ENCODE results near the gene ASTN2.

DNA sequence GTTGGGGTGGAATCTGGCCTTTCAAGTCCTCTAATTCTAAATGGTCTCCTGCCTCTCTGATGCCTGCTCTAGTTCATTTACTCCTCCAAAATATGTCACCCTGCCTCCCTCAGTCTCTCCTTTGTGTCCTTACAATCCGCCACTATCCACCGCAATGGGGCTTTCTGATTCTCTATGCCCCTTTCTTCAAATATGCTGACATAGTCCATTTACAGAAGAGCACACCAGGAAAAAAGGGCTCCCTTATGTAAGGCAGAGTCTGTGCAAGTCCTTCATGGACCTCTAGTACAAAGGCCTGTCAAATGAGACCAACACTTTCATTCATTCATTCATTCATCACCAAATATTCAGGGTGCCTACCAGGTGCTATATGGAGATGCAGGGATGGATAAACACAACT is 2.0 kb upstream of the ASTN2 start:
- TF ChIP-seq, protein P1, sequence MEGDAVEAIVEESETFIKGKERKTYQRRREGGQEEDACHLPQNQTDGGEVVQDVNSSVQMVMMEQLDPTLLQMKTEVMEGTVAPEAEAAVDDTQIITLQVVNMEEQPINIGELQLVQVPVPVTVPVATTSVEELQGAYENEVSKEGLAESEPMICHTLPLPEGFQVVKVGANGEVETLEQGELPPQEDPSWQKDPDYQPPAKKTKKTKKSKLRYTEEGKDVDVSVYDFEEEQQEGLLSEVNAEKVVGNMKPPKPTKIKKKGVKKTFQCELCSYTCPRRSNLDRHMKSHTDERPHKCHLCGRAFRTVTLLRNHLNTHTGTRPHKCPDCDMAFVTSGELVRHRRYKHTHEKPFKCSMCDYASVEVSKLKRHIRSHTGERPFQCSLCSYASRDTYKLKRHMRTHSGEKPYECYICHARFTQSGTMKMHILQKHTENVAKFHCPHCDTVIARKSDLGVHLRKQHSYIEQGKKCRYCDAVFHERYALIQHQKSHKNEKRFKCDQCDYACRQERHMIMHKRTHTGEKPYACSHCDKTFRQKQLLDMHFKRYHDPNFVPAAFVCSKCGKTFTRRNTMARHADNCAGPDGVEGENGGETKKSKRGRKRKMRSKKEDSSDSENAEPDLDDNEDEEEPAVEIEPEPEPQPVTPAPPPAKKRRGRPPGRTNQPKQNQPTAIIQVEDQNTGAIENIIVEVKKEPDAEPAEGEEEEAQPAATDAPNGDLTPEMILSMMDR (conservative IDR thresholded peaks at IDR 0.05 in 1 of 2, IDR thresholded peaks at IDR 0.05 in 1 of 2; ENCODE audit: extremely low read depth in 1 of 2, insufficient read depth in 1 of 2, low read depth in 1 of 2, low read length in 2 of 2), result no peak
- no peak for TF ChIP-seq EZH2 (IDR thresholded peaks at IDR 0.05; ENCODE audit: borderline replicate concordance, low read length)
